Calu3 (cell line): ENCODE measurements around the gene SAMD4A. TPM values are rescaled to one million over a fixed set of nuclear protein-coding genes. Genes with fewer than 3 reads are reported as not detected.

ENCODE experiments used
- BruUV-seq: library from RNA; stranded (reverse); fragments of 400-500 nt; replicated peaks from 2 replicates; lab custom pipeline; 2021; lab: Mats Ljungman, UMichigan
- CTCF ChIA-PET: fragments of 300-600 bp; sonication (Branson Sonifier 250); formaldehyde crosslinking; loops from one replicate; lab custom pipeline; 2022; ENCODE audit warnings: antibody characterized with exemption; lab: Charles Lee
- DNase-seq: peaks from one replicate; pipeline ENCODE4 v3.0.0; 2022
- H3K27ac Mint-ChIP-seq: one replicate; pipeline ENCODE4 v1.8.0; 2022; ENCODE audit warnings: mixed read lengths; ENCODE audit not compliant: unreplicated experiment
- H3K27me3 Mint-ChIP-seq: one replicate; pipeline ENCODE4 v1.8.0; 2022; ENCODE audit warnings: mixed read lengths; ENCODE audit not compliant: unreplicated experiment
- H3K36me3 Mint-ChIP-seq: one replicate; pipeline ENCODE4 v1.8.0; 2022; ENCODE audit warnings: mild to moderate bottlenecking, moderate library complexity, mixed read lengths; ENCODE audit not compliant: insufficient read depth, unreplicated experiment
- H3K4me1 Mint-ChIP-seq: one replicate; pipeline ENCODE4 v1.8.0; 2022; ENCODE audit warnings: mild to moderate bottlenecking, low read depth, mixed read lengths; ENCODE audit not compliant: unreplicated experiment
- H3K4me3 Mint-ChIP-seq: one replicate; pipeline ENCODE4 v1.8.0; 2022; ENCODE audit warnings: mild to moderate bottlenecking, low read depth, moderate library complexity, mixed read lengths; ENCODE audit not compliant: unreplicated experiment
- H3K9me3 Mint-ChIP-seq: one replicate; pipeline ENCODE4 v1.8.0; 2022; ENCODE audit warnings: low read depth, mixed read lengths; ENCODE audit not compliant: unreplicated experiment
- intact Hi-C: fragments of 100-400 bp; cut with micrococcal nuclease; formaldehyde crosslinking; loops from one replicate; pipeline ENCODE4 v1.10.0; 2022; ENCODE audit not compliant: unreplicated experiment
- total RNA-seq: library from RNA; stranded (reverse); gene quantifications from 2 replicates; pipeline ENCODE4 v1.2.3, GENCODE V29; 2022
- TF ChIP-seq, protein P1 (sequence below): fragments of 200-600 bp; IDR thresholded peaks from one replicate; pipeline ENCODE4 v1.8.0; 2022; ENCODE audit warnings: antibody characterized with exemption; ENCODE audit not compliant: unreplicated experiment

Gene SAMD4A
- total RNA-seq, 1 experiment from 2014 or later, result 14.4 TPM

DNA sequence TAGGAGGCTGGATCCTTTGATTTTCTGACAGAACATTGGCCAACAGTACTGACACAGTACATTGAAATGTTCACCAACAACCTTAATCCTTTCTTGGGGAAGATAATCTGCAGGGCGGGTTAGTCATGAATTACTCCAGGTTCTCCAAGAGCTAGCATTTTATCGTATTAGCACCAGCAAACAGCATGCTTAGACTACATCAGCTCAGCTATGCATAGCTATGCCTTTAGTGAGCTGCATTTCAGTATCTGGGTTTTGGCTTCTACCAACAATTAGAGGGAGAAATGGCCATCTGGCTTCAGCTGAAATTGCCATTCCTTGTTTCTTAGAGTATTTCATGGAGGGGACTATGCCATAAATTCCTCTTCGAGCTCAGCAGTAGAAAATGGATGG, 33.8 kb downstream of the SAMD4A start:
- Mint-ChIP-seq H3K4me1 (peaks cover 9% of the 10 kb centered on the region), H3K36me3 (no peaks in the 10 kb centered on the region), H3K27ac (no peak overlapping the region), H3K4me3 (no peak overlapping the region), H3K27me3 (no peaks in the 10 kb centered on the region), H3K9me3 (no peaks in the 10 kb centered on the region)
- intact Hi-C loops, result no loop called here
- BruUV-seq, result no TSS peak
- CTCF ChIA-PET, result interaction anchor here (1.1 kb wide), 1 partner anchor 36 kb away, joined by 3 read pairs; no protein-coding TSS in a partner anchor
- no peak for DNase-seq
- TF ChIP-seq, protein P1, sequence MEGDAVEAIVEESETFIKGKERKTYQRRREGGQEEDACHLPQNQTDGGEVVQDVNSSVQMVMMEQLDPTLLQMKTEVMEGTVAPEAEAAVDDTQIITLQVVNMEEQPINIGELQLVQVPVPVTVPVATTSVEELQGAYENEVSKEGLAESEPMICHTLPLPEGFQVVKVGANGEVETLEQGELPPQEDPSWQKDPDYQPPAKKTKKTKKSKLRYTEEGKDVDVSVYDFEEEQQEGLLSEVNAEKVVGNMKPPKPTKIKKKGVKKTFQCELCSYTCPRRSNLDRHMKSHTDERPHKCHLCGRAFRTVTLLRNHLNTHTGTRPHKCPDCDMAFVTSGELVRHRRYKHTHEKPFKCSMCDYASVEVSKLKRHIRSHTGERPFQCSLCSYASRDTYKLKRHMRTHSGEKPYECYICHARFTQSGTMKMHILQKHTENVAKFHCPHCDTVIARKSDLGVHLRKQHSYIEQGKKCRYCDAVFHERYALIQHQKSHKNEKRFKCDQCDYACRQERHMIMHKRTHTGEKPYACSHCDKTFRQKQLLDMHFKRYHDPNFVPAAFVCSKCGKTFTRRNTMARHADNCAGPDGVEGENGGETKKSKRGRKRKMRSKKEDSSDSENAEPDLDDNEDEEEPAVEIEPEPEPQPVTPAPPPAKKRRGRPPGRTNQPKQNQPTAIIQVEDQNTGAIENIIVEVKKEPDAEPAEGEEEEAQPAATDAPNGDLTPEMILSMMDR, result no peak

DNA sequence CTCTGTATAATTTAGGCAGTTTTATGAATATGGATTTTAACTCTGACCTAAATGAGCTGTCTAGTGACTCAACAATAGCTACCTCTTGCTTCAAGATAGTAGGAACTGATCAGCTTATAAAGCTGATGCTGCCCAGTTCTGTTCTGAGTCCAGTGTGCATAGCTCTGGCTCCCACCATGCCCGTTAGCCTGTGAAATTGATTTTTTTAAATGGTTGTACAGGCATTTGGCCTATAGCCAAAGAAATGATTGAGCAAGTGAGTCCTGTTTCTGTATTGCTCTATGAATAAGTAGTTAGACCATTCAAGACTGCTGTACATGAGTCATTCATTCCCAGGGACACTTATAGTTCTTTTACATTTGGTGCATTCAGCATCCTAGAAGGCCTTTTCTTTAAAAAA, 36.4 kb downstream of the SAMD4A start:
- Mint-ChIP-seq H3K27me3 (no peaks in the 10 kb centered on the region), H3K36me3 (no peaks in the 10 kb centered on the region), H3K4me3 (no peak overlapping the region), H3K9me3 (no peaks in the 10 kb centered on the region), H3K4me1 (peaks cover 9% of the 10 kb centered on the region), H3K27ac (no peak overlapping the region)
- TF ChIP-seq, protein P1, result no peak
- CTCF ChIA-PET, result no interaction called here
- BruUV-seq, result no TSS peak
- intact Hi-C loops, result no loop called here
- DNase-seq, result no peak

DNA sequence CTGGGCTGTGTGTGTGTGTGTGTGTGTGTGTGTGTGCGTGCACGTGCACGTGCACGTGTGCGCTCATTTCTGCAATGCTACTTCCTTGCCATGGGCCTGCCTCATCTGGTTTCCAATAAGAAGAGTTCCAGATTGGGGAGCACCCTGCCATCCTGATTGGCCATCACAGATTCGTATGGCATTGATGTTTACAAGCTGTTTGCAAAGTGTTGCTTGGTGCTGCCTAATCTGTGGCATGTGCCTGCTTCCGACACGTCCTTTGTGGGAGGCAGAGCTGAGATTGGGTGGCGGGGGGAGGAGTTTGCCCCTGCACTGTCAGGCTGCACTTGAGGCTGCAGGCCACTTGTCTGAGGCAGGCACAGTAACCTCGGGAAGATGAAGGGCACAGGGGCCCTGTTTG, 39.2 kb downstream of the SAMD4A start:
- intact Hi-C loops, result no loop called here

DNA sequence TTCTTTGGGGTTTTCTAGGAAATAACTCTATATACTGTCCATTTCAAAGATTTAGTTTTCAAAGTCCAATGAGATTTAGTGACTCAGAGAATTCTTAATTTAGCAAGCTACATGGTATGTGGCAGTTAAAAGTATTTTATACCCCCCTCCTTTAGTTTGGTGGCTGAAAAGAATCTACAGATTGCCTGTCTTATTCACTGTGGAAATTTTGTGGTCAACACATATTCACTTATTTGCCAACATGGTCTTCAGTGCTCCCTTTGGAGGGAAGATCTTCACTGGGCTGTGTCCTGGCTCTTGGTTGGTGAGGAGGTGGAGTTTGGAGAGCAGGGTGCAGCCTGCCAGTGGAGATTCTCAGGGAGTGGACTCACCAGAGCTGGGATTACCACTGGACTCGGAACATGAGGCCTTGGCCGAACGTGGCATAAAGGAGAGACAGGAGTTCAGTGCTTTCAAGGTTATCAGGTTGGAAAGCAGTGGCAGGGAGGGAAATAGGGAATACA, 39.8 kb downstream of the SAMD4A start:
- no peaks in the 10 kb centered on the region for H3K27me3 Mint-ChIP-seq
- H3K9me3 Mint-ChIP-seq, result no peaks in the 10 kb centered on the region
- no peaks in the 10 kb centered on the region for H3K4me1 Mint-ChIP-seq
- H3K36me3 Mint-ChIP-seq, result no peaks in the 10 kb centered on the region
- intact Hi-C loops, result no loop called here
- DNase-seq, result no peak
- H3K27ac Mint-ChIP-seq, result no peak overlapping the region
- CTCF ChIA-PET, result no interaction called here
- TF ChIP-seq, protein P1, result no peak
- no TSS peak for BruUV-seq
- H3K4me3 Mint-ChIP-seq, result no peak overlapping the region

More for the DNA sequence above, 39.2 kb downstream of the SAMD4A start:
- no TSS peak for BruUV-seq
- TF ChIP-seq, protein P1, result no peak
- H3K36me3 Mint-ChIP-seq, result no peaks in the 10 kb centered on the region
- H3K4me3 Mint-ChIP-seq, result no peak overlapping the region
- no peak for DNase-seq
- no peaks in the 10 kb centered on the region for H3K27me3 Mint-ChIP-seq
- no peak overlapping the region for H3K27ac Mint-ChIP-seq
- CTCF ChIA-PET, result no interaction called here
- no peaks in the 10 kb centered on the region for H3K9me3 Mint-ChIP-seq
- no peaks in the 10 kb centered on the region for H3K4me1 Mint-ChIP-seq
